A673 (cell line): ENCODE results near the gene SLC26A1.
A peak's percentile ranks its signal among the peaks of the same experiment; 100 is the strongest.

Experiments used
- CTCF ChIP-seq: fragments of 300-800, 200-600 bp; sonication (generic); conservative IDR thresholded peaks from 2 replicates; pipeline ENCODE4 v1.5.1; 2017; ENCODE audit warnings: low read depth, mild to moderate bottlenecking, antibody characterized with exemption, low read length, moderate library complexity, mixed read lengths
- EZH2 ChIP-seq: fragments of 200-600 bp; sonication (generic); IDR thresholded peaks from 2 replicates; pipeline ENCODE4 v1.6.1; 2017; ENCODE audit warnings: borderline replicate concordance, low read depth, mild to moderate bottlenecking, mixed read lengths, antibody characterized with exemption, low read length; ENCODE audit not compliant: poor library complexity, severe bottlenecking

- no peak for TF ChIP-seq CTCF
- TF ChIP-seq EZH2: peak; percentile 92
Observed at GRCh38 chr4:1002631-1003251, 9.5 kb upstream of the SLC26A1 start.
